HG03045 (cell line): Measurements from ENCODE around the gene ZNF385B.

Experiments
- ATAC-seq: cut with Tn5 transposase; IDR thresholded peaks from one replicate; pipeline ENCODE4 v1.9.1; 2021; ENCODE audit warnings: mild to moderate bottlenecking, moderate library complexity; ENCODE audit not compliant: unreplicated experiment

Gene ZNF385B

DNA sequence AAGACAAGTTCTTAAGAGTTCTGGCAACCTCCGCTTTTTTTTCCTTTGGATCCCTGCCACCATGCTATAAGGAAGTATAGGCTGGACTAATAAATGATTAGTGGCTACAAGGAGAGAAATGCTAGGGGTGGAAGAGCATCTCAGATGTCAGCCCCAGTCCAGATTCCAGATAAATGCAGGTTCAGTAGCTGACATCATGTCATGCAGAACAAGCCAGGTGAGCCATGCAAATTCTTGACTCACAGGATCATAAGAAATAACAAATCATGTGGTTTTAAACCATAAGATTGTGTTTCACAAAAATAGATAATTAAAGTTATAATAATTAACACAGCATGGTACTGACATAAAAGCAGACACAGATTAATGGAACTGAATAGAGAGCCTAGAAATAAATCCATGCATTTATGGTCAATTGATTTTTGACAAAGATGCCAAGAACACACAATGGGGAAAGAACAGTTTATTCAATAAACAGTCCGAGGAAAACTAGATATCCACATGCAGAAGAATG, 443.9 kb downstream of the ZNF385B start:
- no peak for ATAC-seq

DNA sequence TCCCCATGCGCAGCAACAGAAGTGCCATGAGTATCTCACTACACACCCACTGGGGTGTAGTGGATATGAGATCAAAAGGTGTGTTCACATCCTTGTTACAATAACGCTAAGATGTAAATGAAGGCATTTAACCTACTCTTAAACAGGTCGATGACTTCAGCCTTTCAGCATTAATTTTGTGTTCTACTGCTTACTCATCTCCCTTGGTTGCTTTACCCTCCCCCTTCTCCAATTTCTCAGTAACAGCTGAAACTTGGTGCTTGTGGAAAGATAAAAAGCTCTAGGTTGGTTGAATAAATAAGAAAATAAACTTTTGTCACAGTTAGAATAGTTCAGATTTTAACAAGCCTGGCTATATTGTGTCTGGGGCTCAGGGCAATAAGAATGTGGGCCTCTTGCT, 449.3 kb downstream of the ZNF385B start:
- no peak for ATAC-seq

DNA sequence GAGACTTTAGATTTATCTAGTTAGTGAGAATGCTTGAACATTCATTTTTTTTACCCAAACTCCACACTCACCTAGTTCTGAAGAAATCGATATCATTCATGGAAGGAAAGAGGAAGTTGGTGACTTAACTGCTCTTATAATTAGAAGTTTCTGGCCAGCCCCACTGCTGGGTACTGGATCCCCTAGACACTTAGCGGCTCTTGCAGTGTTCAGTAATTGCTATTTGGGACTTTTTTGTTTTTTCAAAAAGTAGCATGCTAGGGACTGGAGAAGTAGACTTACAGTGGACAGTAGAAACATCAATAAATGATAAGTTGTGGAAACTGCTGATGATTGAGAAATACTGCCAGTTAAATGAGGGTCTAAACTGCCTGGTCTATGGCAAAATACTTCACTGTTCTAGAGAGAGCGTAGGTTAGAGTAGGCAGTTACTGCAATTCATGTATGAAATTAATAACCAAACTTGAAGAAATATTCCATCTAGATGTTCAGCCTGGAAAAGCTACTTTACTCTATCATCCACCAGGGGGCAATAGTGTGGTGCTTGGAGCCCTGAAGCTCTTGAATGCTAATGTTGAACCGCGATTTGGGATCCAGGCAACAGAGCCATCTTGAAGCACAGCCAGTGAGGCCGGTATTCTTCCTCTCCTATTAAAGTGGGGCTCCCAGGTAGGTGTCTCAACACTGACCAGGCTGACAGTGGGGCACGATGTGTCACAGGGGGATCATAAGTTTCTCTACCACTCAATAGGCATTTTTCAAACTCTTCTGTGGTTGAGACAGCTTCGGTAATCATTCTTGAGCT, 450.7 kb downstream of the ZNF385B start:
- peak; percentile 82 for ATAC-seq

DNA sequence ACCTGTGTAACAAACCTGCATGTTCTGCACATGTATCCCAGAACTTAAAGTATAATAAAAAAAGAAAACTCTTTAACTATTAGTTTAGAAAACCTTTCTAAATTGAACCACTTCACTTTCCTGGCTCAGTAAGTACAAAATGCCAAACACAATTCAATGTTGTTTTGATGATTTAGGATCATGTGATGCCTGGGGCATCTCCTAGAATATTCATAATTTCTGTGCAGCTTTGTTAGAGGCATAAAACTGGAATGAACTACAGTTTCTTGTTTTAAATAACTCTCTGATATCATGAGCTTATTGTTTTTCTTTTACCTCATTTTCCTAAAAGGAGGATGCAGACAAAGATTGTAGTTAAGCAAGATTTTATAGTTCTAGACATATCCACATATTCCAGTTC, 457.8 kb downstream of the ZNF385B start:
- no peak for ATAC-seq

DNA sequence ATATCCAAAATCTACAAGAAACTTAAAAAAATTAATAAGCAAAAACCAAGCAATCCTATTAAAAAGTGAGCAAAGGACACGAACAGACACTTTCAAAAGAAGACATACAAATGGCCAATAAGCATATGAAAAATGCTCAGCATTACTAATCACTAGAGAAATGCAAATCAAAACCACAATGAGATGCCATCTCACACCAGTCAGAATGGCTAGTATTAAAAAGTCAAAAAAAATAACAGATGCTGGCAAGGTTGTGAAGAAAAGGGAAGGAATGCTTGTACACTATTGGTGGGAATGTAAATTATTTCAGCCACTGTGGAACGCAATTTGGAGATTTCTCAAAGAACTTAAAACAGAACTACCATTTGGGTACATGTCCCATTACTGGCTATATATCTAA, 467.9 kb downstream of the ZNF385B start:
- no peak for ATAC-seq
